Forelimb muscle (tissue), 1 donor: ENCODE data around the gene TNFRSF18. TPM values are rescaled to one million over a fixed set of nuclear protein-coding genes. Genes with fewer than 3 reads are reported as not detected.

Experiments
- polyA plus RNA-seq: library from polyadenylated mRNA; unstranded; fragments of 120-200 nt; gene quantifications from one replicate; pipeline ENCODE4 v1.2.1, GENCODE V29; 2013; ENCODE audit not compliant: insufficient read length

The TNFRSF18 gene
- polyA plus RNA-seq, 1 donor = 6.1 TPM

Other genes starting within 250 kb of the TNFRSF18 start
- gene NOC2L, start 247.3 kb downstream of the TNFRSF18 start, polyA plus RNA-seq = 43.6 TPM
- gene KLHL17, start 246.0 kb downstream of the TNFRSF18 start, polyA plus RNA-seq = 6.3 TPM
- 0.08 TPM for gene PLEKHN1, start 240.1 kb downstream of the TNFRSF18 start, polyA plus RNA-seq
- 3.3 TPM for gene PERM1, start 224.5 kb downstream of the TNFRSF18 start, polyA plus RNA-seq
- 19.9 TPM for gene HES4, start 206.5 kb downstream of the TNFRSF18 start, polyA plus RNA-seq
- gene ISG15, start 193.1 kb downstream of the TNFRSF18 start, polyA plus RNA-seq = 6.2 TPM
- 37.5 TPM for gene AGRN, start 186.5 kb downstream of the TNFRSF18 start, polyA plus RNA-seq
- gene RNF223, start 132.3 kb downstream of the TNFRSF18 start, polyA plus RNA-seq = 0.08 TPM
- gene C1orf159, start 90.5 kb downstream of the TNFRSF18 start, polyA plus RNA-seq = 6.4 TPM
- 0.35 TPM for gene TTLL10, start 32.7 kb downstream of the TNFRSF18 start, polyA plus RNA-seq
- gene TNFRSF4, start 7.6 kb upstream of the TNFRSF18 start, polyA plus RNA-seq = 3.2 TPM
- 88.6 TPM for gene SDF4, start 25.4 kb upstream of the TNFRSF18 start, polyA plus RNA-seq
- 16.3 TPM for gene B3GALT6, start 25.6 kb upstream of the TNFRSF18 start, polyA plus RNA-seq
- 4.8 TPM for gene C1QTNF12, start 40.1 kb upstream of the TNFRSF18 start, polyA plus RNA-seq
- gene UBE2J2, start 67.3 kb upstream of the TNFRSF18 start, polyA plus RNA-seq = 38.8 TPM
- gene SCNN1D, start 73.8 kb upstream of the TNFRSF18 start, polyA plus RNA-seq = 5.5 TPM
- 44.6 TPM for gene ACAP3, start 101.3 kb upstream of the TNFRSF18 start, polyA plus RNA-seq
- 5.9 TPM for gene PUSL1, start 102.0 kb upstream of the TNFRSF18 start, polyA plus RNA-seq
- gene INTS11, start 118.1 kb upstream of the TNFRSF18 start, polyA plus RNA-seq = 74.9 TPM
- 16.5 TPM for gene CPTP, start 118.2 kb upstream of the TNFRSF18 start, polyA plus RNA-seq
- gene TAS1R3, start 124.7 kb upstream of the TNFRSF18 start, polyA plus RNA-seq = 3.3 TPM
- 48.7 TPM for gene DVL1, start 142.8 kb upstream of the TNFRSF18 start, polyA plus RNA-seq
- gene MXRA8, start 152.0 kb upstream of the TNFRSF18 start, polyA plus RNA-seq = 65.2 TPM
- gene AURKAIP1, start 168.6 kb upstream of the TNFRSF18 start, polyA plus RNA-seq = 69.3 TPM
- 169 TPM for gene CCNL2, start 192.7 kb upstream of the TNFRSF18 start, polyA plus RNA-seq
- 111 TPM for gene MRPL20, start 200.7 kb upstream of the TNFRSF18 start, polyA plus RNA-seq
- 22.1 TPM for gene ANKRD65, start 214.7 kb upstream of the TNFRSF18 start, polyA plus RNA-seq
- gene VWA1, start 229.1 kb upstream of the TNFRSF18 start, polyA plus RNA-seq = 56.6 TPM
- 0.30 TPM for gene ATAD3C, start 243.1 kb upstream of the TNFRSF18 start, polyA plus RNA-seq